PFSK-1 (cell line): ENCODE data around the gene GPBAR1.

Source experiments
- FOXP2 ChIP-seq: optimal IDR thresholded peaks from 2 replicates; pipeline ENCODE3; 2011; ENCODE audit warnings: borderline replicate concordance, control low read depth, inconsistent platforms; ENCODE audit not compliant: insufficient read depth; ENCODE audit errors: extremely low read length, extremely low read depth
- POLR2AphosphoS5 ChIP-seq: IDR thresholded peaks from 2 replicates; pipeline ENCODE4 v1.6.1; 2012; ENCODE audit warnings: low read depth, mild to moderate bottlenecking, control low read depth, low read length, moderate library complexity
- SIN3A ChIP-seq: IDR thresholded peaks from 2 replicates; pipeline ENCODE4 v1.6.1; 2012; ENCODE audit warnings: mild to moderate bottlenecking, low read length, moderate library complexity, borderline replicate concordance; ENCODE audit not compliant: insufficient read depth
- TF ChIP-seq, protein P1 (sequence below), 2 experiments: IDR thresholded peaks; 2 replicates each; pipeline versions ENCODE4 v1.6.1 to v1.8.0; 2011 to 2012; ENCODE audit warnings: low read depth in 2 of 2, low read length in 2 of 2, control low read depth in 1 of 2, inconsistent platforms in 1 of 2, mild to moderate bottlenecking in 1 of 2, moderate library complexity in 1 of 2; ENCODE audit not compliant: insufficient read depth in 1 of 2

DNA sequence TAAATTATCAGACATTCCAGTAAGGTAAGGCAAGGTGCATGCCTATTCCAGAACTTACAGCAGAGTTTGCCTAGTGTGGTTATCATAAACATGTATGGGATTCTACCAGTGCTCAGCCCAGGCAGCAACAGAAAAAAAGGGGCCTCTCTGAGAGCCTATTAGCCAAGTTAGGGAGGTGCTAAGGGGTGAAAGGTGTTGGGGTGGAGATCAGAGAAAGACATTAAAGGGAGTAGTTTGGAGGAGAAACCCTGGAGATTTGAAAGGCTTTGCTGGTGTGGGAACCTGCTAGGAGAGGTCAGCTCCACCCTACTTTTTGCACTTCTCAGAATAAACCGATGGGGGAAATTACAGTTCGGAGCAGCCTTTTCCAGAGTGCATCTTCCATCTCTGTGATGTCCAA, 40.9 kb upstream of the GPBAR1 start:
- no peak for TF ChIP-seq POLR2AphosphoS5
- TF ChIP-seq, protein P1, sequence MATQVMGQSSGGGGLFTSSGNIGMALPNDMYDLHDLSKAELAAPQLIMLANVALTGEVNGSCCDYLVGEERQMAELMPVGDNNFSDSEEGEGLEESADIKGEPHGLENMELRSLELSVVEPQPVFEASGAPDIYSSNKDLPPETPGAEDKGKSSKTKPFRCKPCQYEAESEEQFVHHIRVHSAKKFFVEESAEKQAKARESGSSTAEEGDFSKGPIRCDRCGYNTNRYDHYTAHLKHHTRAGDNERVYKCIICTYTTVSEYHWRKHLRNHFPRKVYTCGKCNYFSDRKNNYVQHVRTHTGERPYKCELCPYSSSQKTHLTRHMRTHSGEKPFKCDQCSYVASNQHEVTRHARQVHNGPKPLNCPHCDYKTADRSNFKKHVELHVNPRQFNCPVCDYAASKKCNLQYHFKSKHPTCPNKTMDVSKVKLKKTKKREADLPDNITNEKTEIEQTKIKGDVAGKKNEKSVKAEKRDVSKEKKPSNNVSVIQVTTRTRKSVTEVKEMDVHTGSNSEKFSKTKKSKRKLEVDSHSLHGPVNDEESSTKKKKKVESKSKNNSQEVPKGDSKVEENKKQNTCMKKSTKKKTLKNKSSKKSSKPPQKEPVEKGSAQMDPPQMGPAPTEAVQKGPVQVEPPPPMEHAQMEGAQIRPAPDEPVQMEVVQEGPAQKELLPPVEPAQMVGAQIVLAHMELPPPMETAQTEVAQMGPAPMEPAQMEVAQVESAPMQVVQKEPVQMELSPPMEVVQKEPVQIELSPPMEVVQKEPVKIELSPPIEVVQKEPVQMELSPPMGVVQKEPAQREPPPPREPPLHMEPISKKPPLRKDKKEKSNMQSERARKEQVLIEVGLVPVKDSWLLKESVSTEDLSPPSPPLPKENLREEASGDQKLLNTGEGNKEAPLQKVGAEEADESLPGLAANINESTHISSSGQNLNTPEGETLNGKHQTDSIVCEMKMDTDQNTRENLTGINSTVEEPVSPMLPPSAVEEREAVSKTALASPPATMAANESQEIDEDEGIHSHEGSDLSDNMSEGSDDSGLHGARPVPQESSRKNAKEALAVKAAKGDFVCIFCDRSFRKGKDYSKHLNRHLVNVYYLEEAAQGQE (IDR thresholded peaks at IDR 0.05; ENCODE audit: insufficient read depth in 1 of 2, low read depth in 2 of 2, low read length in 2 of 2) = no peak
- no peak for TF ChIP-seq FOXP2
- no peak for TF ChIP-seq SIN3A
